AG10803 (cell line): Measurements from ENCODE around the gene RGS11.

ENCODE experiments used
- DNase-seq: peaks from one replicate; pipeline ENCODE4 v3.0.0; 2010; ENCODE audit warnings: low read depth
- H3K4me3 ChIP-seq: 2 replicates; pipeline ENCODE4 v1.5.1; 2011; ENCODE audit warnings: mild to moderate bottlenecking, low read length, control low read depth
- CTCF ChIP-seq: conservative IDR thresholded peaks from 2 replicates; pipeline ENCODE4 v1.5.1; 2011; ENCODE audit warnings: mild to moderate bottlenecking, low read length, control low read depth, inconsistent platforms

The RGS11 gene

GRCh38 chr16:253833-254232, 21.9 kb downstream of the RGS11 start:
- H3K4me3 ChIP-seq = no peak overlapping the region
- TF ChIP-seq CTCF = no peak
- no peak for DNase-seq

GRCh38 chr16:252366-253337, 23.1 kb downstream of the RGS11 start:
- H3K4me3 ChIP-seq = no peak overlapping the region
- no peak for DNase-seq
- no peak for TF ChIP-seq CTCF

- no peak overlapping the region for H3K4me3 ChIP-seq
- TF ChIP-seq CTCF = no peak
These were observed 26.3 kb downstream of the RGS11 start for GRCh38 chr16:249431-249830.

GRCh38 chr16:247027-247426, 28.7 kb downstream of the RGS11 start:
- H3K4me3 ChIP-seq = no peak overlapping the region
- no peak for TF ChIP-seq CTCF
- DNase-seq = no peak

More at GRCh38 chr16:249431-249830, 26.3 kb downstream of the RGS11 start:
- no peak for DNase-seq

GRCh38 chr16:245105-245504, 30.6 kb downstream of the RGS11 start:
- no peak overlapping the region for H3K4me3 ChIP-seq
- no peak for DNase-seq
- no peak for TF ChIP-seq CTCF

GRCh38 chr16:243348-243747, 32.4 kb downstream of the RGS11 start:
- no peak for TF ChIP-seq CTCF
- H3K4me3 ChIP-seq = no peak overlapping the region
- no peak for DNase-seq

- no peak overlapping the region for H3K4me3 ChIP-seq
- no peak for TF ChIP-seq CTCF
- DNase-seq = no peak
These were observed 33.5 kb downstream of the RGS11 start for GRCh38 chr16:242281-242680.
